Cerebellar cortex (tissue), 1 donor: ENCODE data around the gene HYCC2.
"Not testable (repeated sequence)": the region's sequence is repeated elsewhere in the genome, so short reads cannot be mapped to it uniquely, and the experiment has no call there.

Experiments used
- DNase-seq: peaks from one replicate; pipeline ENCODE4 v3.0.0-alpha.2; 2015; ENCODE audit warnings: low spot score

The HYCC2 gene

DNA sequence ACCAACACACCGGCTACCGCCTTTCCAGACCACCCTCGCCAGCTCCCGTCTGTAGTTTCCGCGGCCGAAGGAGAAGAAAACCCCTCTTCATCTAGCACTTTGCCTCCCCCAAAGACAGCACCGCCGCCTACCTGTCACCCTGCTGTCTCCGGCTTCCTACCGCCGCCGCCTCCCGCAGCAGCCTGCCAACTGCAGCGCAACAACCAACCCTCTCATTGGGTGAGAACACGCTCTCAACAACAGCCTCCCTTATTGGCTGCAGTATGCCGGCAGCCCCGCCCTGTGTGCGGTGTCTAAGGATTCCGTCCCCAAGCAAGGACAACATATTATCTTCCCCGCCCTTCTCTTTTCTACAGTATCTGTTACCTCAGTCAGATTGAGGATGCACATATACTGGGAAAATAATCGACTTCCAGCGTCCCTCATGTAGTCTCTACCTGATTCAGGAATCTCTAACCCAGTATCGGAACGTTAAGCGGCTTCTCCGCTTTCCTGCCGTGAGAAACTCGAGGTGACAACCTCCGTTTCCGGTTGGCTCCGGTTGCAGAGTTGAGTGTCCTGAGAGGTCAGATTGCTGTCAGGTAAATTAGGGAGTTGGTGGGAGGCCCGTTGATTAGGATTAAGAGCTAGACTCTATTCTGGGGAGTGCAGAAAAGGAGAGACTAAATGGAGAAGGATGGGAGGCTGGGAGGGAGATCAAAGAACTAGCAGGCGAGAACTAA is at the start of gene HYCC2, which contains the start of gene NDUFB3:
Gene HYCC2, minus strand, starts transcription at position 193 of the 722 bp plus-strand sequence. CDS start 47,662 bp downstream, outside the sequence.
Gene NDUFB3, plus strand, starts transcription at position 523 of the 722 bp plus-strand sequence. CDS start 6,882 bp downstream, outside the sequence.
- DNase-seq, result peak; percentile 95

DNA sequence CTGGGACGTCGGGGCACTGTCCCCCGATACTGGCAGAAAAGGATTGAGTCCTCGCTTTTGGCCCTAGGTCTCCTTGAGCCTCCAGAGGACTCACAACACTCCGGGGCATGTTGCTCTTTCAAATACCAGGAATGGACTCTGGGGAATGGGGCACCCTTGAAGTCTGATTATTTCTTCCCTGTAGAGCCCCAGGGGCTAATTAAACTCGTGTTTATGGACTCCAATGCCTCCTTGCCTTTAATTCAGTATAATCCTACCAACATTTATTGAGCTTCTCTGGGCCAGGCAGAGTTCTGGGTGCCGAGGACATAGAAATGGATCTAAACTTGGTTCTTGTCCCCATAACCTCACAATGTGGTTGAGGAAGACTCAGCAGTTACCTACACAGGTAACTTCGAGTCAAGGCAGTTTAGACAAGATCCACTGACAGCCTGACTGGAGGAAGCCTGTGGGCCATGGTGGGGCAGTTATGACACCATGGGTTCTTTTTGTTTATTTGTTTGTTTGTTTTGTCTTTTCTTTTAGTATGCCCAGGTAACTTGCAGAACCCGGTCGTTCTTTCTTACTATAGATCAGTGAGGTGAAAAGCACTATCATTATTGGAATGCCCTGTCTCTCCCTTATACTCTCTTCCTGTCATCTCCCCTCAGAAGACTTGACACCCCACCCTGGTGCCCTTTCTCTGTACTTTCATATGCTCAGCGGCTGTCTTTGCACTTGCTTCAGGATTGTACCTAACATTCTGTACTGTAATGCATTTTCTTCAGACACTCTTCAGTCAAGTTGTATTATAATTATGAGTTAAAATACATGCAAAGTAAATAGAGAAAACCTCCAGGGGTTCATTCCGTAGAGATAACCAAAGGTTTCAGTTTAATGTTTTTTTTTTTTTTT is 47.7 kb upstream of the HYCC2 start:
- peak; percentile 66 for DNase-seq

DNA sequence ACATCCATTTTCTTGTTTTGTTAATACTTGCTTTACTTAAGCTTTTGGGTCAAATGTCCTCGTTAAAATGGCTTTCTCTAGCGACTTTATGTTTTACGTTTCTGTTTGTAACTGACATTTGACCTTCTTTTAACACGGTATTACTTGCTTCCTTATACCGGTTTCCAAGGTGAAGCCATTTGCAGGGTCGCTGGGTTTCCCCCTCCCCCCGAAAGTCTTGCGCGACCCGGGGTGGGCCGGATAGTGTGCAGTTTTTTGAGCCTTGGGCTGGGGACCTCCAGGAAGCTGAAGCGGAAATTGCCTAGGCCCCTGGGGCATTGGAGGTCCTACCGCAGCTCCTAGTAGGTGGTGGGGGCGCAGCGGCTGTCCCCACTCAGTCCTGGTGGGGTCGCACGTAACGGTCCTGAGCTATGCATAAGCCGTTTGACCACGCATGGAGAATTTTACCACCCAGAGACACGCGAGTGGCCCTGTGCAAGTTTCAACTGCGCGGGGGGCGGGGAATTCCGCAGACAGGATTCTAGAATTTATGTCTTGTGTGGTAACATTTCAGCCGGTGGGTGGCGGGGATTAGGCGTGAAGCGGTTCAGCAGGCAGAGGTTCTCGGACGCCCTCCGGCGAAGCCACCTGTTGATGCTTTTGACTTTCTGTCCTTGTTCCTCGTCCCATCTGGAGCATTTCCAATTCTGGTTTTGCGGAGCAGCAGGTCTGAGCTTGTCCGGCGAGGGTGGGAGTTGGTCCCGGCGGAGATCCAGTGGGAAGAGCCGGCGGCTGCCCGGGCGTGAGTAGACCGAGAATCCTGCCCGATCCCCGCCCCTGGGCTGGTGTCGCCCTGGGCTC is 46.9 kb upstream of the HYCC2 start:
- DNase-seq, result peak; percentile 87

DNA sequence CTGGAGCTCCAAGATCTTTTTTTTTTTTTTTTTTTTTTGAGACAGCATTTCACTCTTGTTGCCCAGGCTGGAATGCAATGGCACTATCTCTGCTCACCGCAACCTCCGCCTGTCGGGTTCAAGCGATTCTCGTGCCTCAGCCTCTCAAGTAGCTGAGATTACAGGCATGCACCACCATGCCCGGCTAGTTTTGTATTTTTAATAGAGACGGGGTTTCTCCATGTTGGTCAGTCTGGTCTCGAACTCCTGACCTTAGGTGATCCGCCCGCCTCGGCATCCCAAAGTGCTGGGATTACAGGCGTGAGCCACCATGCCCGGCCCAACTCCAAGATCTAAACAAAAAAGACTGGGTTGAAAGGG is 46.2 kb upstream of the HYCC2 start:
- DNase-seq, result not testable (repeated sequence)

DNA sequence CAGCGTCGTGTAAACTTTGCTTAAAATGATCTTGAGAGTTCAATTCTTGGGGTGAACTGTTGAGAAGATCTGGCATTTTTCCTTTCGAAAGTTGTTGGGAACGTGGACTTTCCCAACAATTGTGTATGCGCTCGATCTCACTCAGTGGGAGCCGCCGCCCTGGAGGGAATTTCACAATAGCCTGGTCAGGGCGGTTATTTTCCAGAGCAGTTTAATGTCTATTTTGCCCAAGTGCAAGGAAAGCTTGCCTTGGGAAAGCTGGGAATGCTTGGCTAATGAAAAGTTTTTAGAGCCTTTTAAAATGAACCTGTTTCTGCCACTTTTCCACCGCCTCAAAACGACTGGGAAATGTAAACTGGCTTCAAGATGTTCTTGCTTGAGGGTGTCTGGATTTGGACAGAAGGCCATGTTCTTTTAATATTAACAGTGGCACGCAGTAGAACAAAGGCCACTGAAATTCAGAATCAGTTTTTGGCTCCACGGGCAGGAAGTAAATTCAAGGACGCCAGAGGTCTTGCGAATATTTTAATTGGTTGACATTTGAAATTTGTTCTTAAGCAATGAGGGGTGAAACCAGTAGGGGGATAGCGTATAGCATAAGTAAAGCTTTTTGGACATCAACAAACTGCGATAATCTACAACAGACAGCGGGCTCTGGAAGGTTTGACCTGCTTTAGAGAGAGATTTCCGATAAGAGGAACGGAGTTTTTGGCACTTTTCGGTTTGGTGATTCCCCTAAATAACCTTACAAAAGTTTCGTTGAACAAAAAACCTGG is 45.7 kb upstream of the HYCC2 start:
- peak; percentile 67 for DNase-seq

DNA sequence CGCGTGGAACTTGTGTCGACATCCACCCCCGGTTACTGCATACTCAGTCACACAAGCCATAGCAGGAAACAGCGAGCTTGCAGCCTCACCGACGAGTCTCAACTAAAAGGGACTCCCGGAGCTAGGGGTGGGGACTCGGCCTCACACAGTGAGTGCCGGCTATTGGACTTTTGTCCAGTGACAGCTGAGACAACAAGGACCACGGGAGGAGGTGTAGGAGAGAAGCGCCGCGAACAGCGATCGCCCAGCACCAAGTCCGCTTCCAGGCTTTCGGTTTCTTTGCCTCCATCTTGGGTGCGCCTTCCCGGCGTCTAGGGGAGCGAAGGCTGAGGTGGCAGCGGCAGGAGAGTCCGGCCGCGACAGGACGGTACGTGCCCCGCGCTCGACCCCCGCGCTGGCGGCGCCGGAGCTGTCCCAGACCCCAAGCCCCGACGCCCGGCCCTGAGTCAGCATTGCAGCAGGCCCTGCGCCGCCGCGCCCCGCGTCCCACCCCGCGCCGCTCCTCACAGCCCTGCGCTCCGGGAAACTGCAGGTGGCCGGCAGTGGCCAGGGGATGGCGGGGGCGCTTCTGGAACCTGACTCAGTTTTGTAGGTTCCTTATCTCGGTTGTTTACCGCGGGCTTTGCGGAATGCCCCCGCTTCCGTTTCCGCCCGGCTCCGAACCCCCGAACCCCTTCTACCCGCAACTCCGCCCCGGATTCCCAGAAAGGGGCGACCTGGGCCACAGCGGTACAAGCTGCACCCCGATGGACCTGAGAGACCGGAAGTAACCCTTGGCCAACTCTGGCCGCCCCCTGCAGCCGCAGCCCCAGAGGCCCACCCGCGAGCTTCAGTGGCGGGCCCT is 44.9 kb upstream of the HYCC2 start, which contains the start of gene CFLAR:
Gene CFLAR, plus strand, starts transcription at position 50 of the 844 bp plus-strand sequence. CDS start 13,702 bp downstream, outside the sequence.
- DNase-seq, result peak; percentile 81

DNA sequence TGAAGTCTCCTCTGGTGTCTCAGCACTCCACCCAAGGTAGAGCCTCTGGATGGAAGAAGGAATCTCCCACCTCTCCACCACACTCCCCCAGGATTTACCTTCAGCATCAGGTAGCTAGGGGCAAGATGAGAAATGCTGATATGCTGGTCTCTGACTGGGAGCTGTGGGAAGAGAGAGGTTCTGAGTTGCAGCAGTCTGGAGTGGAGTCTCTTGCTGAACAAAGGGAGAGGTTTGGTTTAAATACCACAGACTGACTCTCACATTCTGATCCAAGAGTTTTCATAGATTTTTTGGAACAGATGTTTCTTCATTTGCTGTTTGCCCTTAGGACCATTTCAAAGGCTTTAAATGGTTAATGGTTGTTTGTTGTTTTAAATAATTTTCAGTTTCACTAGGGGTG is 43.4 kb upstream of the HYCC2 start:
- DNase-seq, result no peak

DNA sequence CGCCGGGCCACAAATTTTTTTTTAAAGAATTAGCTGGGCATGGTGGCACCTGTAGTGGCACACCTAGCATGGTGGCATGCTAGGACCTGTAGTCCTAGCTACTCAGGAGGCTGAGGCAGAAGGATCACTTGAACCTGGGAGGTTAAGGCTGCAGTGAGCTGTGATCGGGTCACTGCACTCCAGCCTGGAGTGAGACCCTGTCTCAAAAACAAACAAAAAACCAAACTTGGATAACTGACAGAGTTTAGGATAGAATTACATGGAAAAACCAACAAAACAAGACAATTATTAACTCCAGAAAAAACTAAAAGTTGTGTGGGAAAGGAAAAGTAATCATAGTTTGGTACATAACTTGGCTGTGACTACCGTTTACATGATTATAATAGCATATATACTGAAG is 42.9 kb upstream of the HYCC2 start:
- DNase-seq, result no peak

DNA sequence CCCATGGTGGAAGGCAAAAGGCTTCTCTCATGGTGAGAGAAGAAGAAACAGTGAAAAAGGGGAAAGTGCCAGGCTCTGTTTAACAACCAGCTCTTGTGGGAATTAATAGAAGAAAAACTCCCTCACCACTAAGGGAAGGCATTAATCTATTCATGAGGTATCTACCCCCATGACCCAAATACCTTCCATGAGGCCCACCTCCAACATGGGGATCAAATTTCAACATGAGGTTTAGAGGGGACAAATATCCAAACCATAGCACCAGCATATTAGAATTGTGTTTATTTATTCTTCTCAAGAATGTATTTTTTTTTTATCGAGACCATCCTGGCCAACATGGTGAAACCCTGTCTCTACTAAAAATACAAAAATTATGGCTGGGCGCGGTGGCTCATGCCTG is 39.6 kb upstream of the HYCC2 start:
- no peak for DNase-seq

DNA sequence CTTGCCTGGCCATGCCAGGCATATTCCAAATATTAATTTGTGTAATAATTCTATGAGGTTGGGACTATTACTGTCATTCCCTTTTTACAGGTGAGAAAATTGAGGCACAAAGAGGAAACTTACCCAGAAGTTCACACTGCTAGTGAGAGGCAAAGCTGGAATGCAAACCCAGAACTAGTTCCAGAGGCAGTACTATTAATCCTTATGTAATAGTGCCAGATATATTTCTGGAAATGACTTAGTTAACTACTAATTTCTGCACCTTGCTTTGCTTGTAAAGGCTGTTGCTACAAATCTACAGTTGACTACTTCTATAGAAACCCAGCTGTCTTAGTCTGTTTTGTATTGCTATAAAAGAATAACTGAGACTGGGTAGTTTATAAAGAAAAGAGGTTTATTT is 39.1 kb upstream of the HYCC2 start:
- DNase-seq, result no peak

DNA sequence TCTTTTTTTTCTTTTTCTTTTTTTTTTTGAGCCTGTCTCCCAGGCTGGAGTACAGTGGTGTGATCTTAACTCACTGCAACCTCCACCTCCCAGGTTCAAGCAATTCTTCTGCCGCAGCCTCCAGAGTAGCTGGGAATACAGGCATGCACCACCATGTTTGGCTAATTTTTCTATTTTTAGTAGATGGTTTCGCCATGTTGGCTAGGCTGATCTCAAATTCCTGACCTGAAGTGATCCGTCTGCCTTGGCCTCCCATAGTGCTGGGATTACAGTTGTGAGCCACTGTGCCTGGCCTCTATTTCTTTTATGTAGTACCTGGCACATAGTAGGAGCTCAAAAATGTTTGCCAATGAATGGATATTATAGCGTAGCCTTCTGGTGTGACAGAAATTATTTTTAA is 37.7 kb upstream of the HYCC2 start:
- no peak for DNase-seq

DNA sequence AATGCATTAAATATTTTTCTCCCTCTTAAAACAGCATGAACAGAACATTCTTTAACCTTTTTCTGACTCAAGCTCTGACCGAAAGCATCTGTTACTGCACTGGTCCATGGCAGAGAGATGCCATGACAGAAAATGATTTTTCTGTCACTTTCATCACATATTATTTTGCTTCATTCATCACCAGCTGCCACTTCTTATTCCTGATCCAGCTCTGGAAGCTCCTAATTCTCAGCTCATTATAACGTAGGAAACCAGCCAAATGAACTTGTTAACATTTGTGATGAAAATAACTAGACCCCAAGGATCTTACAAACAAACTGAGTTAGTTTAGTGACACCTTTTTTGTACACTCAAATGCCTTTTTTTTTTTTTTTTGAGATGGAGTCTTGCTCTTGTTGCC is 36.9 kb upstream of the HYCC2 start:
- peak; percentile 58 for DNase-seq

DNA sequence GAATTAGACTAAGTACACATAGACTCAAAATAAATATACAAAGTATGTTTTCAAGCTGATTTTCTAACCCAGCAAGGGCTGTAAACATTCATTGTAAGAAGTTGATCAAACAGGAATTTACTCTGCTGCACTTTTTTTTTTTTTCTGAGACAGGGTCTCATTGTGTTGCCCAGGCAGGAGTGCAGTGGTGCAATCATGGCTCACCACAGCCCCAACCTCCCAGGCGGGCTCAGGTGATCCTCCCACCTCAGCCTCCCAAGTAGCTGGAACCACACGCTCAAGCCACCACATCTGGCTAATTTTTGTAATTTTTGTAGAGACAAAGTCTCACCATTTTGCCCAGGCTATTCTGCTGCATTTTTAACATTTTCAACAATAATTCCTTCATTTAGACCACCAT is 36.2 kb upstream of the HYCC2 start:
- no peak for DNase-seq

DNA sequence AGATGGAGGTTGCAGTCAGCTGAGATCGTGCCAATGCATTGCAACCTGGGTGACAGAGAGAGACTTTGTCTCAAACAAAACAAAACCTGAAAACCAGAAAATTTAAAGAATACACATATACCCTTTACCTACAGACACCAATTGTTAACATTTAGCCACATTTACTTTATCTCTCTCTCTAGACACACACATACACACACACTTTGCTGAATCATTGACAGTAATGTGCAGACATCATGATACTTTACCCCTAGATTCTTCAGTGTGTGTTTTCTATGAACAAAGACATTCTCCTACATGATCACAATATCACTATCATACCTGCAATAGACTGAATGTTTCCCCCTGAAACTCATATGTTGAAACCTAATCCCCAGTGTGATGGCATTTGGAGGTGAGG is 34.3 kb upstream of the HYCC2 start:
- DNase-seq, result no peak

DNA sequence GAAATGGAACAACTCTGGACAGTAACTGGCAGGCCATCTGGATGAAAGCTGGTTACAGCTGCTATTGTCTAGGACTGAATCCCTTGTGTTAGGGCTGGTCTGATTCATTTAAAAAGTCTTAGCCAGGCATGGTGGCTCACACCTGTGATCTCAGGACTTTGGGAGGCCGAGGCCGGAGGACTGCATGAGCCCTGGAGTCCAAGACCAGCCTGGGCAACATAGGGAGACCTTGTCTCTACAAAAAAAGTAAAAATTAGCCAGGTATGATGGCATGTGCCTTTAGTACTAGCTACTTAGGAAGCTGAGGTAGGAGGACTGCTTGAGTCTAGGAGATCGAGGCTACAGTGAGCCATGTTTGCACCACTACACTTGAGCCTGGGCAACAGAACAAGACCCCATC is 29.0 kb upstream of the HYCC2 start:
- no peak for DNase-seq

DNA sequence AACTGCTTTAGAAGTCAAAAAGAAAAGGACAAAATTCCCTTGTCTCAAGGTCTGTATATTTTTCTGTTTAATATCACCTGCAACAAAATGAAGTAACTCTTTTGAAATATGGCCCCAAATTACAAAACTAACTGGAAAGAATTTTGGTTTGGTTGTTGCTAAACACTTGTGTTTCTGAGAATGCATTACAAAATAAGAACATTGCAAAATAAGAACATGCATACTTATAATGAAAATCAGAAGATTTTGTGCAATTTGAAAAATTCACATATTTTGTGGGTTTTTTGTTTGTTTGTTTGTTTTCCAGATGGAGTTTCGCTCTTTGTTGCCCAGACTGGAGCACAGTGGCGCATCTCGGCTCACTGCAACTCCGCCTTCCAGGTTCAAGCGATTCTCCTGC is 22.1 kb upstream of the HYCC2 start:
- DNase-seq, result no peak

DNA sequence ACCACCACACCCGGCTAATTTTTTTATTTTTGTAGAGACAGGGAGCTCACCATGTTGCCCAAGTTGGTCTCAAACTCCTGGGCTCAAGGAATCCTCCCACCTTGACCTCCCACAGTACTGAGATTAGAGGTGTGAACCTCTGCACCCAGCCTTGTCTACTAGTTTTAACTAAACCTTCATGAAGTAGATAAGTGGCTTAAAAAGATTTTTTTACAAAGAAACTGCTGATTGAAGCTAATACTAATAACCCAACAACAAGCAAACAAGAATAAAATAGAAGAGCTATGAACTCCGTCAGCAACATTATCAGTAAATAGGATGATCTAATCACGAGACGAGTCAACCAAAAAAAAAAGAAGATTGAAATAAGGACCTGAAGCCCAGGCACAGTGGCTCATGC is 19.1 kb upstream of the HYCC2 start:
- no peak for DNase-seq

DNA sequence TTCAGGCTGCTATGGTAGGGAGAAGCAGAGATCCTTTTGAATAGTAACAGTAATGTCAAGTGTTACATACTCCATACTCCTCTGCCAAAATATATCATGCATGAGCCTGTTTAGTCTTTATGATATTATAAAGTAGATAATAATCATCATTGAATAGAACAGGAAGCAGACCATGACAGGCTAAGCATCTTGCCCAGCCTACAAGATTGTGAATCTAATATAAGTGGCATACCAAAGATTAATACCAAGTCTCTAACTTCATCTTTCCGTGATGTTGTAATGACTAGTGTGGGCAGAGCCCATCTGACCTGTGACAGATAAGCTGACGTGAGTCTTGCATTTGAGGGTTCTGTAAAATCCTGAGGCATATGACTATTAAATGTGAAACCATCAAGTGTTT is 13.4 kb upstream of the HYCC2 start:
- DNase-seq, result no peak

DNA sequence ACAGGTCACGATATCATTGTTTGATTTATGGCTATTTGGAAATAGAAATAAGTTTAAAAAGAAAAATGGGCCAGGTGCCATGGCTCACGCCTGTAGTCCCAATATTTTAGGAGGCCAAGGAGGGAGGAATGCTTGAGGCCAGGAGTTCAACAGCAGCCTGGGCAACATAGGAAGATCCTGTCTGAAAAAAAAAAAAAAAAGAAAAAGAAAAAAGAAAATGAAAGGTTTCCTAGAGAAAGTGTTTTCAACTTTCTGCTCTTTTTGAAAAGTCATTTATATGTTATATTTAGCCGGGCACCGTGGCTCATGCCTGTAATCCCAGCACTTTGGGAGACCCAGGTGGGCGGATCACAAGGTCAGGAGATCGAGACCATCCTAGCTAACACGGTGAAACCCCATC is 3.5 kb upstream of the HYCC2 start:
- no peak for DNase-seq

DNA sequence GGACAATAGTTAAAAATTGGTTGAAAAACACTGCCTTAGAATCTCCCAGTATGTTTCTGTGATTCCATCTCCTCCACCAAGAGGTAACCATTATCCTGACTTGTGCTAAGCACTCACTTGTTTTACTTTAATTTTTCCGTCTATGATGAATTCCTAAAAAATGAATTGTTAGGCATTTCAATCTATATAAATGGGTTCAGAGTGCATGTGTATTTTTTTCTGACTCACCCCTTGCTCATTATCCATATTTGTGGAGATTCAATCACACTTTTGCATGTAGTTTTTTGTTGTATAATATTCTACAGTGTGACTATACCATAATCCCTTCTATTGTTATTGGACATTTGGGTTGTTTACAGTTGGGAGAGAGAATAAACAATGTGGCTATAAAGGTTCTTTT is 1.6 kb upstream of the HYCC2 start:
- no peak for DNase-seq

DNA sequence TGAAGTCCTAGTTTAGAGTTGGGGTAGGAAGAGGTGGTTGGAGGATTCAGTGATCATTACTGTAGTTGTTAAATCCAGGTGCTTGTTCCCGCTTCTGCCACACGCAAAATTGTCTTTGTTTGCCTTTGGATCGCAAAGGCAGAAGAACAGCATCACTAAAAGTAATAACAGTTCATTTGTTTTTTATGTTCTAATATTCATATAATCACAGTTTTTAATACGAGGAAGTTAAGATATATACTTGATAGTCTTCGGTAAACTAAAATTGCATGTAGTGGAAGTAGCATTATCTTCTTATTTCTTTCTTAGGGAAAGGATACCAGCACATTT is 695 bp upstream of the HYCC2 start:
- DNase-seq, result no peak
